ENCODE data around the gene IFNA8. TPM values are rescaled to one million over a fixed set of nuclear protein-coding genes. Genes with fewer than 3 reads are reported as not detected.

The IFNA8 gene
- total RNA-seq, 1 experiment from 2014 or later = not detected

DNA sequence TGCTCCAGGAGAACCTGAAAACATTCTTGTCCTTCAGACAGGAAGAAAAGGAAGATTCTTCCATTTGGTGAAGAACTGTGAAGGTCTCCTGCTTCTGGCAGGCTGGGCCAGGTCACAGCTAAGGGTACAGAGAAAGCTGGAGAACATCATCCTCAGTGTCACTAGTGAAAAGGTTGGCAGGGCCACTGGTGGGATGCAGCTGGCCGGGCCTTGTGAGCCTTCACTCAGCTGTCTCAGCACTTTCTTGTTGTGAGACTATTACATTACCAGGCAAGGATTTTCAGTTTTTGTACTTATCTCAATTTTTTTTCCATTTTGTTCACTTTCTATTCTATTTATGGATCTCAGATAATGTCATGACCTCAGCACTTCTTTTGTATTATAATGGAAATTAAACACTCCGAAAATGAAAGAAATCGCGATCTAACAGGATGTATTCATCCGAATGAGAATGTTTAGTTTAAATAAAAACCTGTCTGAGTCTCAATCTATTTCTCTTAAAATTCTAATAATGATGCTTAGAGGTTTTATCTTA lies 9.9 kb upstream of the IFNA8 start:
- no peak for DNase-seq (ENCODE audit: low read depth, low spot score)
- intact Hi-C loops (cut with micrococcal nuclease; ENCODE audit: unreplicated experiment) = loop anchor here (5.0 kb wide), 1 partner anchor 72 kb away; no protein-coding TSS in a partner anchor
- Histone ChIP-seq H3K9me3 (ENCODE audit: control insufficient read depth, insufficient read depth, low read depth, low read length) (no peaks in the 10 kb centered on the region), H3K4me1 (ENCODE audit: control insufficient read depth, insufficient read depth, low read length) (no peaks in the 10 kb centered on the region), H3K4me3 (ENCODE audit: low read depth in 2 of 2, low read length in 2 of 2) (no peak overlapping the region), H3K36me3 (ENCODE audit: control insufficient read depth, insufficient read depth, low read length) (no peaks in the 10 kb centered on the region; the same call in 1 of the 2 replicates), H3K27me3 (ENCODE audit: control insufficient read depth, insufficient read depth, low read length) (no peaks in the 10 kb centered on the region), H3K27ac (ENCODE audit: low read length) (no peak overlapping the region)
- ATAC-seq = no peak
- BruUV-seq (replicated peaks) = no TSS peak
- TF ChIP-seq SIN3A (IDR thresholded peaks at IDR 0.05; ENCODE audit: borderline replicate concordance, insufficient read depth, low read depth, low read length) (no peak), REST (IDR thresholded peaks at IDR 0.05; ENCODE audit: insufficient read depth in 1 of 2, low read depth in 2 of 2, low read length in 1 of 2) (no peak), POLR2AphosphoS5 (IDR thresholded peaks at IDR 0.05; ENCODE audit: low read depth, low read length) (no peak), TCF7L2 (IDR thresholded peaks at IDR 0.05; ENCODE audit: low read depth, low read length) (no peak)
- TF ChIP-seq, protein P1, sequence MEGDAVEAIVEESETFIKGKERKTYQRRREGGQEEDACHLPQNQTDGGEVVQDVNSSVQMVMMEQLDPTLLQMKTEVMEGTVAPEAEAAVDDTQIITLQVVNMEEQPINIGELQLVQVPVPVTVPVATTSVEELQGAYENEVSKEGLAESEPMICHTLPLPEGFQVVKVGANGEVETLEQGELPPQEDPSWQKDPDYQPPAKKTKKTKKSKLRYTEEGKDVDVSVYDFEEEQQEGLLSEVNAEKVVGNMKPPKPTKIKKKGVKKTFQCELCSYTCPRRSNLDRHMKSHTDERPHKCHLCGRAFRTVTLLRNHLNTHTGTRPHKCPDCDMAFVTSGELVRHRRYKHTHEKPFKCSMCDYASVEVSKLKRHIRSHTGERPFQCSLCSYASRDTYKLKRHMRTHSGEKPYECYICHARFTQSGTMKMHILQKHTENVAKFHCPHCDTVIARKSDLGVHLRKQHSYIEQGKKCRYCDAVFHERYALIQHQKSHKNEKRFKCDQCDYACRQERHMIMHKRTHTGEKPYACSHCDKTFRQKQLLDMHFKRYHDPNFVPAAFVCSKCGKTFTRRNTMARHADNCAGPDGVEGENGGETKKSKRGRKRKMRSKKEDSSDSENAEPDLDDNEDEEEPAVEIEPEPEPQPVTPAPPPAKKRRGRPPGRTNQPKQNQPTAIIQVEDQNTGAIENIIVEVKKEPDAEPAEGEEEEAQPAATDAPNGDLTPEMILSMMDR (IDR thresholded peaks at IDR 0.05) = no peak
- ChIA-PET CTCF (no interaction called here), POLR2A (no interaction called here)
- in situ Hi-C loops (cut with HindIII; ENCODE audit: low pct_unique_long_range_greater_than_20kb, low sequenced_read_pairs) = no loop called here

DNA sequence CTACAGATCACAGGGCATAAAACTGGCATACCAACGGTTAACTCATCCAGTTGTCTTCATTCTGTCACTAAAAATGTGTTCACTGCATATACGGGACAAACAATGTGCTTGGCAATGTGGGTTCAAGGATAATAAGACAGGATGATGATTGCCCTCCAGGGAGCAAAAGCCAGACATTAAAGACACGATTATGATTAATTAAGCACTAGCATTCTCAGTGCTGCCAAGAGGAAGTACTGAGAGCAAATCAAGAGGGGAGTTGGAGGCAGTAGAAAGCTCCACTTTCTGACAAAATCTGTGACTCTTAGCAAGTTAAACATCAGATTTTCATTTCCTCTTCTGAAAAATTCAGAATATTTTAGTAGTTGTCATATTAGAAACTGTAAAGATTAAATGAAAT lies 9.0 kb upstream of the IFNA8 start:
- intact Hi-C loops (cut with micrococcal nuclease; ENCODE audit: unreplicated experiment) (loop anchor here (5.0 kb wide), 1 partner anchor 73 kb away; no protein-coding TSS in a partner anchor), in situ Hi-C loops (cut with HindIII; ENCODE audit: low pct_unique_long_range_greater_than_20kb, low sequenced_read_pairs) (no loop called here)
- ChIA-PET POLR2A (no interaction called here), CTCF (no interaction called here)
- Histone ChIP-seq H3K27ac (ENCODE audit: low read length) (no peak overlapping the region), H3K4me1 (ENCODE audit: control insufficient read depth, insufficient read depth, low read length) (no peaks in the 10 kb centered on the region), H3K4me3 (ENCODE audit: low read depth in 2 of 2, low read length in 2 of 2) (no peak overlapping the region), H3K36me3 (ENCODE audit: control insufficient read depth, insufficient read depth, low read length) (no peaks in the 10 kb centered on the region; the same call in 1 of the 2 replicates), H3K27me3 (ENCODE audit: control insufficient read depth, insufficient read depth, low read length) (no peaks in the 10 kb centered on the region), H3K9me3 (ENCODE audit: control insufficient read depth, insufficient read depth, low read depth, low read length) (no peaks in the 10 kb centered on the region)
- BruUV-seq (replicated peaks) = no TSS peak
- no peak for DNase-seq (ENCODE audit: low read depth, low spot score)
- no peak for ATAC-seq
- TF ChIP-seq, protein P1 (IDR thresholded peaks at IDR 0.05) = no peak
- no peak for TF ChIP-seq TCF7L2 (IDR thresholded peaks at IDR 0.05; ENCODE audit: low read depth, low read length)
- TF ChIP-seq POLR2AphosphoS5 (IDR thresholded peaks at IDR 0.05; ENCODE audit: low read depth, low read length) = no peak
- no peak for TF ChIP-seq SIN3A (IDR thresholded peaks at IDR 0.05; ENCODE audit: borderline replicate concordance, insufficient read depth, low read depth, low read length)
- TF ChIP-seq REST (IDR thresholded peaks at IDR 0.05; ENCODE audit: insufficient read depth in 1 of 2, low read depth in 2 of 2, low read length in 1 of 2) = no peak

Measured in Panc1 (cell line).